Hepatocyte (in vitro differentiated cells): ENCODE measurements around the gene WDFY1.

Experiments used
- CTCF ChIP-seq: fragments of 200-600 bp; sonication (generic); IDR thresholded peaks from 2 replicates; pipeline ENCODE4 v1.5.1; 2016; ENCODE audit warnings: antibody characterized with exemption, mild to moderate bottlenecking; ENCODE audit not compliant: poor library complexity
- EZH2 ChIP-seq: fragments of 200-600 bp; sonication (generic); IDR thresholded peaks from 2 replicates; pipeline ENCODE4 v1.6.1; 2016; ENCODE audit warnings: antibody characterized with exemption, mild to moderate bottlenecking, borderline replicate concordance
- EZH2phosphoT487 ChIP-seq: fragments of 200-600 bp; sonication (generic); IDR thresholded peaks from one replicate; pipeline ENCODE4 v1.6.1; 2018; ENCODE audit warnings: antibody characterized with exemption, mild to moderate bottlenecking, low read depth, moderate library complexity; ENCODE audit not compliant: unreplicated experiment, severe bottlenecking

- TF ChIP-seq CTCF (no peak), EZH2 (no peak), EZH2phosphoT487 (no peak)
Observed at GRCh38 chr2:223847410-223847809, 97.7 kb downstream of the WDFY1 start.
